Naive thymus-derived CD4-positive, alpha-beta T cell (primary cell): ENCODE measurements around the gene GIMAP2. TPM values are rescaled to one million over a fixed set of nuclear protein-coding genes. Genes with fewer than 3 reads are reported as not detected.

Experiments
- ATAC-seq: fragments of 150-1000 bp; cut with Tn5 transposase; 2 replicates; pipeline ENCODE4 v1.10.0; 2021; ENCODE audit warnings: mild to moderate bottlenecking, moderate library complexity
- CTCF ChIA-PET: fragments of 350-600 bp; sonication (Branson Sonifier 250); formaldehyde crosslinking; loops from one replicate; lab custom pipeline; 2021; ENCODE audit warnings: antibody characterized with exemption; lab: Charles Lee
- POLR2A ChIA-PET: fragments of 350-600 bp; sonication (Branson Sonifier 250); formaldehyde crosslinking; loops from one replicate; lab custom pipeline; 2021; ENCODE audit warnings: antibody characterized with exemption, inconsistent platforms; lab: Charles Lee
- DNase-seq, 9 donors: peaks; one replicate each; pipeline versions ENCODE4 v3.0.0 to v3.0.0-alpha.2; 2020 to 2022; ENCODE audit warnings: mixed read lengths in 1 of 9
- H3K27ac ChIP-seq: one replicate; pipeline ENCODE4 v1.7.0; 2013; ENCODE audit warnings: mild to moderate bottlenecking, low read depth, low read length, moderate library complexity
- H3K27me3 ChIP-seq, 2 donors: one replicate each; pipeline ENCODE4 v1.7.0; 2013; ENCODE audit warnings: low read length in 2 of 2, mild to moderate bottlenecking in 2 of 2, moderate library complexity in 2 of 2; ENCODE audit not compliant: control insufficient read depth in 2 of 2, insufficient read depth in 2 of 2
- H3K36me3 ChIP-seq, 3 experiments: 1 replicate in 2 of 3; 2 replicates in 1 of 3; pipeline ENCODE4 v1.7.0; 2013; ENCODE audit warnings: low read length in 3 of 3, mild to moderate bottlenecking in 3 of 3, moderate library complexity in 1 of 3; ENCODE audit not compliant: insufficient read depth in 3 of 3, control insufficient read depth in 2 of 3
- H3K4me1 ChIP-seq, 2 donors: one replicate each; pipeline ENCODE4 v1.7.0; 2013; ENCODE audit warnings: low read length in 2 of 2, mild to moderate bottlenecking in 2 of 2, moderate library complexity in 1 of 2; ENCODE audit not compliant: control insufficient read depth in 2 of 2, insufficient read depth in 2 of 2
- H3K4me3 ChIP-seq: 2 replicates; pipeline ENCODE4 v1.7.0; 2013; ENCODE audit warnings: mild to moderate bottlenecking, low read length
- H3K9me3 ChIP-seq, 3 experiments: 1 replicate in 2 of 3; 2 replicates in 1 of 3; pipeline ENCODE4 v1.7.0; 2013; ENCODE audit warnings: low read length in 3 of 3; ENCODE audit not compliant: control insufficient read depth in 2 of 3
- H3K27ac Mint-ChIP-seq, 9 donors: one replicate each; pipeline ENCODE4 v1.8.0; 2020 to 2022; ENCODE audit warnings: mixed read lengths in 9 of 9, mild to moderate bottlenecking in 8 of 9, moderate library complexity in 5 of 9, inconsistent platforms in 2 of 9
- H3K27me3 Mint-ChIP-seq, 5 donors: one replicate each; pipeline ENCODE4 v1.8.0; 2021 to 2022; ENCODE audit warnings: mixed read lengths in 5 of 5, mild to moderate bottlenecking in 1 of 5
- H3K36me3 Mint-ChIP-seq, 5 donors: one replicate each; pipeline ENCODE4 v1.8.0; 2020 to 2022; ENCODE audit warnings: mixed read lengths in 5 of 5, mild to moderate bottlenecking in 3 of 5, inconsistent platforms in 1 of 5
- H3K4me1 Mint-ChIP-seq, 7 donors: one replicate each; pipeline ENCODE4 v1.8.0; 2020 to 2022; ENCODE audit warnings: mixed read lengths in 7 of 7, mild to moderate bottlenecking in 3 of 7, inconsistent platforms in 1 of 7
- H3K4me3 Mint-ChIP-seq, 10 donors: one replicate each; pipeline ENCODE4 v1.8.0; 2020 to 2022; ENCODE audit warnings: mild to moderate bottlenecking in 10 of 10, mixed read lengths in 10 of 10, moderate library complexity in 6 of 10, inconsistent platforms in 2 of 10
- H3K9me3 Mint-ChIP-seq, 11 donors: one replicate each; pipeline ENCODE4 v1.8.0; 2020 to 2022; ENCODE audit warnings: mixed read lengths in 11 of 11, mild to moderate bottlenecking in 4 of 11, inconsistent platforms in 1 of 11, moderate library complexity in 1 of 11
- intact Hi-C, 2 donors: fragments of 100-400 bp; cut with micrococcal nuclease; formaldehyde crosslinking; loops; one replicate each; pipeline ENCODE4 v1.15.1; 2023
- polyA plus RNA-seq, 2 donors: library from polyadenylated mRNA; unstranded; fragments of 300-500 nt; fragmentation: Illumina TruSeq; gene quantifications; one replicate each; pipeline ENCODE4 v1.2.3, GENCODE V29; 2021
- total RNA-seq, 6 experiments: library from RNA in 5 of 6; stranded (reverse) in 5 of 6; gene quantifications; 1 replicate in 5 of 6; 2 replicates in 1 of 6; pipeline ENCODE4 v1.2.3 and lab custom pipeline; 2021 to 2026

GIMAP2 gene
- total and polyA plus RNA-seq, 7 experiments from 2014 or later, result 79.4 to 286 (median 150) TPM

DNA sequence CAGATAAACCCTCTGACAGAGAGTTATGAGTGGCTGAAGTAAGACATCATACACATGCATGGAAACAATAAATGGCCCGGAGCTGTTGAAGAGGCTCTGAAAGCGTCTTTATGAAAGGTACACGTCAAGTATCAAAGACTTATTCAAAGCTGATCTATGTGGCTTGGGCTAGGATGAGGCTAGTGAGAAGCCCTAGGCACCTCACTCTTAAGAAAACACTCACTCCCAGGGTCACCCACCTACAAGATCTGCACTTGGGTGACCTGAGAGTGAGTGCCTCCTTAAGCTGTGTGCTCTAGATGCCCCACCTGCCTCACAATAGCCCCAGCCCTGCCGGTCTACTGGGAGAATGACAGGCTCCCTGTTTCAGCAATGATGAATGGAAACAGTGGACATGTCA, 29.8 kb downstream of the GIMAP2 start:
- Mint-ChIP-seq H3K9me3 (peaks cover 0 to 36% (median 16%) of the 10 kb centered on the region in 11 donors), H3K27me3 (no peaks in the 10 kb centered on the region), H3K4me3 (peak overlapping the region; percentile 89 to 100 (median 98)), H3K36me3 (peaks cover 24 to 63% (median 40%) of the 10 kb centered on the region in 5 donors), H3K27ac (peak overlapping the region; percentile 76 to 98 (median 95)), H3K4me1 (peaks cover 35 to 66% (median 54%) of the 10 kb centered on the region in 7 donors)
- H3K9me3 ChIP-seq, result peaks cover 0 to 6% (median 0%) of the 10 kb centered on the region in 3 experiments
- no peaks in the 10 kb centered on the region for H3K27me3 ChIP-seq
- ChIA-PET POLR2A (interaction anchor here (0.9 to 14.1 kb wide), 29 partner anchors 16 to 309 kb away, joined by 3 to 467 read pairs (median 15); partner anchors contain the start of genes GIMAP2, GIMAP4, GIMAP5 and GIMAP6), CTCF (interaction anchor here (0.6 to 4.3 kb wide), 14 partner anchors 15 to 272 kb away, joined by 3 to 37 read pairs (median 6); partner anchors contain the start of genes GIMAP2, GIMAP4, GIMAP5 and GIMAP6)
- ATAC-seq (peak; percentile 39), DNase-seq (no peak)
- intact Hi-C loops, result loop anchor here in 1 of 2 donors (1.0 kb wide), 1 partner anchor 17 kb away; no protein-coding TSS in a partner anchor
- H3K4me1 ChIP-seq, result peaks cover 36 to 39% of the 10 kb centered on the region in 2 donors
- peak overlapping the region; percentile 88 for H3K4me3 ChIP-seq
- peaks cover 13 to 20% (median 14%) of the 10 kb centered on the region in 3 experiments for H3K36me3 ChIP-seq
- H3K27ac ChIP-seq, result peak overlapping the region; percentile 86

- Histone ChIP-seq H3K4me1 (peaks cover 36 to 43% of the 10 kb centered on the region in 2 donors), H3K27me3 (no peaks in the 10 kb centered on the region), H3K9me3 (peaks cover 0 to 6% (median 0%) of the 10 kb centered on the region in 3 experiments), H3K36me3 (peaks cover 14 to 24% (median 16%) of the 10 kb centered on the region in 3 experiments), H3K4me3 (peak overlapping the region; percentile 88), H3K27ac (peak overlapping the region; percentile 86)
- H3K36me3 Mint-ChIP-seq, result peaks cover 24 to 68% (median 45%) of the 10 kb centered on the region in 5 donors
- no peak for DNase-seq
- ChIA-PET CTCF (interaction anchor here (0.6 to 4.3 kb wide), 18 partner anchors 14 to 271 kb away, joined by 3 to 37 read pairs (median 5); partner anchors contain the start of genes GIMAP2, GIMAP4, GIMAP5 and GIMAP6), POLR2A (interaction anchor here (0.6 to 14.1 kb wide), 48 partner anchors 10 to 358 kb away, joined by 3 to 467 read pairs (median 7); partner anchors contain the start of genes GIMAP2, GIMAP4, GIMAP5 and GIMAP6)
- intact Hi-C loops, result loop anchor here (1.0 to 2.0 kb wide), 13 partner anchors 17 to 267 kb away; partner anchors contain the start of genes GIMAP2 (in 2 of the 2), GIMAP5 (in 2 of the 2), GIMAP6 (in 2 of the 2) and GIMAP7 (in 1 of the 2)
- H3K27me3 Mint-ChIP-seq, result no peaks in the 10 kb centered on the region
- H3K4me1 Mint-ChIP-seq, result peaks cover 35 to 71% (median 55%) of the 10 kb centered on the region in 7 donors
- H3K4me3 Mint-ChIP-seq, result peak overlapping the region; percentile 89 to 100 (median 98)
- peaks cover 0 to 34% (median 16%) of the 10 kb centered on the region in 11 donors for H3K9me3 Mint-ChIP-seq
- peak overlapping the region; percentile 76 to 98 (median 95) for H3K27ac Mint-ChIP-seq
- ATAC-seq, result peak; percentile 33
Observed at GRCh38 chr7:150715738-150716137, 30.2 kb downstream of the GIMAP2 start.

GRCh38 chr7:150716368-150716767, 30.9 kb downstream of the GIMAP2 start, which contains the start of gene GIMAP1:
TSS of gene GIMAP1 (plus strand) at chr7:150716613. CDS start at chr7:150719048, 2,435 bp downstream.
- POLR2A ChIA-PET, result interaction anchor here (0.5 to 14.1 kb wide), 52 partner anchors 10 to 700 kb away, joined by 3 to 467 read pairs (median 6); partner anchors contain the start of genes GIMAP2, GIMAP4, GIMAP5 and GIMAP6
- intact Hi-C loops, result loop anchor here (1.0 to 2.0 kb wide), 12 partner anchors 21 to 268 kb away; partner anchors contain the start of genes GIMAP2 (in 2 of the 2), GIMAP5 (in 2 of the 2), GIMAP6 (in 2 of the 2) and GIMAP7 (in 1 of the 2)
- peaks cover 38 to 77% (median 61%) of the 10 kb centered on the region in 7 donors for H3K4me1 Mint-ChIP-seq

GRCh38 chr7:150716939-150717338, 31.4 kb downstream of the GIMAP2 start:
- H3K27ac ChIP-seq, result peak overlapping the region; percentile 86
- peak overlapping the region; percentile 89 to 100 (median 98) for H3K4me3 Mint-ChIP-seq
- peaks cover 44 to 49% of the 10 kb centered on the region in 2 donors for H3K4me1 ChIP-seq

More at GRCh38 chr7:150716368-150716767, 30.9 kb downstream of the GIMAP2 start, which contains the start of gene GIMAP1:
- Histone ChIP-seq H3K27ac (peak within 1 kb of the TSS; percentile 86), H3K4me1 (peaks cover 39 to 46% of the 10 kb centered on the region in 2 donors), H3K9me3 (peaks cover 0 to 6% (median 0%) of the 10 kb centered on the region in 3 experiments), H3K36me3 (peaks cover 18 to 31% (median 22%) of the 10 kb centered on the region in 3 experiments), H3K27me3 (no peaks in the 10 kb centered on the region), H3K4me3 (peak within 1 kb of the TSS; percentile 88)
- Mint-ChIP-seq H3K27me3 (no peaks in the 10 kb centered on the region), H3K4me3 (peak within 1 kb of the TSS; percentile 89 to 100 (median 98)), H3K9me3 (peaks cover 0 to 40% (median 18%) of the 10 kb centered on the region in 11 donors), H3K36me3 (peaks cover 29 to 74% (median 51%) of the 10 kb centered on the region in 5 donors), H3K27ac (peak within 1 kb of the TSS; percentile 76 to 98 (median 95))
- CTCF ChIA-PET, result interaction anchor here (0.5 to 4.3 kb wide), 21 partner anchors 14 to 267 kb away, joined by 3 to 37 read pairs (median 5); partner anchors contain the start of genes GIMAP2, GIMAP4, GIMAP5 and GIMAP6
- peak in 8 of 9 donors; percentile 14 to 85 (median 81) for DNase-seq
- peak; percentile 90 for ATAC-seq

DNA sequence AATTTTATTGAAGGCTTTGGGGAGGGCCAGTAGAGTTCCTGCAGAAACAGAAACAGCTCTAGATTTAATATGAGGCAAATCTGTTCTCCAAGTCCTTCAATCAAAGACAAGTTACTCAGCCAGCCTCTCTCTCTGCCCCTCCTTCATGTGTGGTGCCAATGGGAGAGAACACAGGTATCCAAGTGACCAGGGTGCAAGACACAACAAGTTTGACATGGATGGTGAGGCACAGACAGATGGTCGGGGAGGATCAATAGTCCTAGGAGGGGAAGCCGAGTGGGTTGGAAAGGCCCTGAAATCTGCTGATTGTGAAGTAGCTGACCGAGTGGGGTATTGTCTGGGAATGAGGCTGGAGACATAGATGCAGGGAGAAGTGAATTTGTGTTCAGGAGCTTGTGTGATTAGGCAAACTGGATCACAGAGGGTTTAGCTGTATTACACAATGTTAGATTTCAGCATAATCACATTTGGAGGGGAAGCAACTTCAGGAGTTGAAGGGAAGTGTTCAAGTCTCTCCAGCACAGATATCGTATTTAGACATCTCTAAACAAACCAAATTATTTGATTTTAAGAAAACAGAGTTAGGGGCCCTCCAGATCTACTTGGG, 32.4 kb downstream of the GIMAP2 start:
- POLR2A ChIA-PET, result interaction anchor here (0.6 to 14.1 kb wide), 27 partner anchors 14 to 269 kb away, joined by 3 to 467 read pairs (median 13); partner anchors contain the start of genes GIMAP2, GIMAP4, GIMAP5 and GIMAP6
- Histone ChIP-seq H3K4me3 (peak overlapping the region; percentile 88), H3K4me1 (peaks cover 51 to 58% of the 10 kb centered on the region in 2 donors), H3K27ac (peak overlapping the region; percentile 86), H3K27me3 (no peaks in the 10 kb centered on the region), H3K36me3 (peaks cover 29 to 46% (median 30%) of the 10 kb centered on the region in 3 experiments), H3K9me3 (peaks cover 0 to 14% (median 0%) of the 10 kb centered on the region in 3 experiments)
- Mint-ChIP-seq H3K4me1 (peaks cover 46 to 84% (median 71%) of the 10 kb centered on the region in 7 donors), H3K27me3 (no peaks in the 10 kb centered on the region), H3K36me3 (peaks cover 36 to 82% (median 67%) of the 10 kb centered on the region in 5 donors), H3K9me3 (peaks cover 0 to 46% (median 15%) of the 10 kb centered on the region in 11 donors), H3K4me3 (peak overlapping the region; percentile 89 to 100 (median 98)), H3K27ac (peak overlapping the region; percentile 76 to 98 (median 95))
- ATAC-seq (no peak), DNase-seq (no peak)
- intact Hi-C loops, result loop anchor here (1.0 to 2.0 kb wide), 3 partner anchors 14 to 203 kb away; partner anchors contain the start of gene GIMAP7 (in 1 of the 2)
- CTCF ChIA-PET, result interaction anchor here (0.6 to 4.3 kb wide), 7 partner anchors 15 to 268 kb away, joined by 3 to 37 read pairs (median 4); partner anchors contain the start of genes GIMAP5 and GIMAP6

More at GRCh38 chr7:150716939-150717338, 31.4 kb downstream of the GIMAP2 start:
- Mint-ChIP-seq H3K27ac (peak overlapping the region; percentile 76 to 98 (median 95)), H3K36me3 (peaks cover 33 to 80% (median 57%) of the 10 kb centered on the region in 5 donors), H3K27me3 (no peaks in the 10 kb centered on the region), H3K9me3 (peaks cover 0 to 46% (median 18%) of the 10 kb centered on the region in 11 donors), H3K4me1 (peaks cover 43 to 83% (median 66%) of the 10 kb centered on the region in 7 donors)
- peaks cover 21 to 36% (median 26%) of the 10 kb centered on the region in 3 experiments for H3K36me3 ChIP-seq
- intact Hi-C loops, result loop anchor here (1.0 to 2.0 kb wide), 12 partner anchors 20 to 269 kb away; partner anchors contain the start of genes GIMAP2 (in 2 of the 2), GIMAP5 (in 2 of the 2), GIMAP6 (in 2 of the 2) and GIMAP7 (in 1 of the 2)
- no peak for DNase-seq
- peaks cover 0 to 8% (median 0%) of the 10 kb centered on the region in 3 experiments for H3K9me3 ChIP-seq
- POLR2A ChIA-PET, result interaction anchor here (0.5 to 14.1 kb wide), 45 partner anchors 15 to 1730 kb away, joined by 3 to 467 read pairs (median 7); partner anchors contain the start of genes GIMAP2, GIMAP4, GIMAP5 and GIMAP6
- H3K27me3 ChIP-seq, result no peaks in the 10 kb centered on the region
- H3K4me3 ChIP-seq, result peak overlapping the region; percentile 88
- ATAC-seq, result no peak
- CTCF ChIA-PET, result interaction anchor here (0.5 to 4.3 kb wide), 20 partner anchors 13 to 266 kb away, joined by 3 to 37 read pairs (median 4); partner anchors contain the start of genes GIMAP2, GIMAP4, GIMAP5 and GIMAP6
